GM19468 (cell line): Measurements from ENCODE around the gene NPPB.

Source experiments
- ATAC-seq: cut with Tn5 transposase; IDR thresholded peaks from one replicate; pipeline ENCODE4 v1.9.1; 2021; ENCODE audit warnings: mild to moderate bottlenecking, moderate library complexity, moderate number of reproducible peaks; ENCODE audit not compliant: unreplicated experiment; ENCODE audit errors: extremely low read depth

The NPPB gene

DNA sequence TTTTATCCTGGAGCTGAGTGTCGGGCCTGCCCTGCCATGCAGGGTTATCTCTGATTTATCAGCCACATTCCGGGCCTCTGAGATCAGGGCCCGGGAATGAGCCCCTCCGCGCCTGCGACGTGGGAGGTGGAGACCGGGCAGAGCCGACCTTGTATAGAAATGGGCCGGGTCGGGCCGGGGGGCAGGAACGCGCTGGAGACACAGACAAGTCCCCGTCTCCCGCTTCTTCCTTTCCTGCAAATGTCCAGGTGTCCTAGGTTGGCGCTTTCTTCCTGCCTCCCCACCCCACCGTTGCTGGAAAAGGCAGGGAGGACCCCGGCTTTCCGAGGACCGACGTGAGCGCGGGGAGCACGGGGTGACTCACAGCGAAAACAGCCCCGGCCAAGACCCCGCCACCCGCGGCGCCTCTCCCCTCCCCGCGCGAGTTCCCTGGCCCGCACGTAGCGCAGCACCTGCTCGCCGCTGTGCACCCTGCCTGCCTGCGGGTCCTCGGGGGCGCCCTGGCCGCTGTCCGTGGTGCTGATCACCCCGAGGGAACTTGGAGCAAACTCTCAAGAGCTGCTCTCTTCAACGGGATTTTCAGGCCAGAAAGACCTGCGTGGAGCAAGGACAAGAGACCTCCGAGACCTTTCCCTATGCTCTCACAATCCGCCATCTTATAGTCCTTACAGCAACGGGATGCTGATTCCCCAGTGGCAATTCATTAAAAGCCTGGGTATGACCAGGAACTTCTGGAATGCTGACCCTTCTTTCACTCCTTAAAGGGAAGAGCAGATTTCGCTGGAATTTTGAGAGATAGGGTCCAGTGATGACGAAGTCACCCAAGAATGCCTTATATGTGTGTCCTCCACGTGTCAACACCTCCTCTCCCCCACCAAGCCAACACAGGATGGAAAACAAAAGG lies 475 bp upstream of the NPPB start:
- ATAC-seq = no peak

DNA sequence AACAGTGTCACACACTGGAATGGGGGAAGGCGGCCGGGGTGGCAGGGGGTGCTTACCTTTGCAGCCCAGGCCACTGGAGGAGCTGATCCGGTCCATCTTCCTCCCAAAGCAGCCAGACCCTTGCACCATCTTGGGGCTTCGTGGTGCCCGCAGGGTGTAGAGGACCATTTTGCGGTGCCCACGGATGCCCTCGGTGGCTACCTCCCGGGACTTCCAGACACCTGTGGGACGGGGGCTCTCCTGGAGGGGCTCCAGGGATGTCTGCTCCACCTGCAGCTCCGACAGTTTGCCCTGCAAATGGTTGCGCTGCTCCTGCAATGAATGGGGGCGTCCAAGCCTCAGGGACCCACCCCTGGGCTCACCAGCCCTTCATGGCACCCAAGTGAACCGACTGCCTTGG lies 587 bp downstream of the NPPB start:
- no peak for ATAC-seq

DNA sequence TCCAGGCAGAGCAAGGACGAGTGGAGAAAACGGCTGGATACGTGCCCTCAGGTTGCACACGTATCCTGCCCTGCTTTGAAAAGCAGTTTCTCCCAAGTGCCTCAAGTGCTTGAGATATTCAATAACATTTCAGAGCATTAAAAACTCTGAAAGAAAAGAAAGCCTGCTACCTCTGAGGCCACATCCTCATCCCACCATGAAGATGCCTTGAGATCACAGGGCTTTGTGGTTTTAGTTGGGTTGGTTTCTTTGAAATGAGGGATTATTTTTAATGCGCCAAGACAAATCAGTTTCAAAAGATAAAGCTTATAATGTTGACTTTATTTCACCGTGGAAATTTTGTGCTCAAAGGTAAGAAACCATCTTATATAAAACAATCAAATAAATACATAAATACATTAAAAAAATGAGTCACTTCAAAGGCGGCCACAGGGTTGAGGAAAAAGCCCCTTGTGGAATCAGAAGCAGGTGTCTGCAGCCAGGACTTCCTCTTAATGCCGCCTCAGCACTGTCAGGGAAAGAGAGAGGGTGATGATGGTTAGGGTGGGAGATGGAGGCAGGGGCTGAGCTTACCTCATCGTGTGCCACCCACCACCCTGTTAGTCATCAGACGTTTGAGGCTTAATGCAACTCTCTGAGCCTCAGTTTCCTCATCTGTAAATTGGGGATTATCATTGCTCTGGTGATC lies 1.4 kb downstream of the NPPB start:
- no peak for ATAC-seq

DNA sequence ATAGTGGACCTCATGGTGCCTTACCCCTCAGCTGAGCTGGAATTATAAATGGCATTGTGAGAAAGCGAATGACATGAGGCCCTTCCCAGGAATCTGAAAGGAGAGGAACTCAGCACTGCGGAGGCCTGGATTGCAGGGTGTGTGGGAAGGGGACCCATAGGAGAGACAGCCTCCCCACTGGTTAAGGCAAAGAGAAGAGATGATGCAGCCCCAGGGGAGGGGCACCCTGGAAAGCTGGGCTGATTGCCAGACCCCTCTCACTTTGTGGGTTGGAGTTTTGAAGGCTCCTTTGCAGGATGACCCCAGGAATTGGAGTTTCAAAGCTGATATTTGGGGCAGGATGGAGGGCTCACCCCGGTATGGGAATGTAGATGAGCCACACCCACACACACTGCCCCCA lies 2.0 kb downstream of the NPPB start:
- ATAC-seq = no peak

DNA sequence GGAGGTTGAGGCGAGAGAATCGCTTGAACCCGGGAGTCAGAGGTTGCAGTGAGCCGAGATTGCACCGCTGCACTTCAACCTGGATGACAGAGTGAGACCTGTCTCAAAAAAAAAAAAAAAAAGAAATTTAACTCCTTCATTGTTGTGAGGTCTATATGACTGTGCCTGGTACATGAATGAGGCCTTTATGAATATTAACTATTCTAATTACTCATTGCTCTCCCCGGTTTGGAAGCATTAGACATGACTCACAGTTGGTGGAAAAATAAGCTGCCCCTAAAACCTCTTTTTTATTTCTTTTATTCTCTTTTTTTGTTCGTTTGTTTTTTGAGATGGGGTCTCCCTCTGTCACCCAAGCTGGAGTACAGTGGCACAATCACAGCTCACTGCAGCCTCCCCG lies 3.3 kb downstream of the NPPB start:
- ATAC-seq = no peak

DNA sequence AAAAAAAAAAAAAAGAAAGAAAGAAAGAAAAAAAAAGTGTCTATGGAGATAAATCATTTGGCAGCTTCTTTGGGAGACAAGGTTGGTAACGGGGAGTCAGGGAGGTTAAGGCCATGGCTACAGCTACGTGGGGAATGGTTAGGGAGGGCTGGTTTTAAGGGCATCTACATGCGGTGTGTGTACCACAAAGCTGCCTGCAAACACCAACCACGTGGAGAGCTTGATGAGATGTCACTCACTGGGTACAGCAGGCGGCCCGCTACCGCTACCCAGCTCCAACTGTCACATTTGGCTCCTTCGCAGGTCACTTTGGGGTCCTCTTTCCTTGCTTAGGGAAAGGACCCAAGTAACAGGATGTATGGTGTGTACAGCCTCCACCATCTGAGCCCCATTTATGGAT lies 4.2 kb downstream of the NPPB start:
- no peak for ATAC-seq

DNA sequence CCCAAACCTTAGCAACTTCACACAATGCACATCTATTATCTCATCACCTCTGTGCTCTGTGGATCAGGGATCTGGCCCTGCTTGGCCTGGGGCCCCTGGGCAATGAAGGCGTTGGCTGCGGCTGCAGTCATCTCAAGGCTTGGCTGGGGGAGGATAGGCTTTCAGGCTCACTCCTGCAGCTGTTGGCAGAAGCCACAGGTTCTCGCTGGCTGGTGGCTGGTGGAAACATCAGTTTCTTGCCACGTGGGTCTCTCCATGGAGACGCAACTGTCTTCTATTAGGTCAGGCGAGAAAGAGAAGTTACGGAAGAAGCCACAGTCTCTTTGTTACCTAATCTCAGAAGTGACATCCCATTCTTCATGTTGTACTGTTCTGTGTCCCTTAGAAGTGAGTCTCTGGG lies 7.6 kb downstream of the NPPB start:
- ATAC-seq = no peak

DNA sequence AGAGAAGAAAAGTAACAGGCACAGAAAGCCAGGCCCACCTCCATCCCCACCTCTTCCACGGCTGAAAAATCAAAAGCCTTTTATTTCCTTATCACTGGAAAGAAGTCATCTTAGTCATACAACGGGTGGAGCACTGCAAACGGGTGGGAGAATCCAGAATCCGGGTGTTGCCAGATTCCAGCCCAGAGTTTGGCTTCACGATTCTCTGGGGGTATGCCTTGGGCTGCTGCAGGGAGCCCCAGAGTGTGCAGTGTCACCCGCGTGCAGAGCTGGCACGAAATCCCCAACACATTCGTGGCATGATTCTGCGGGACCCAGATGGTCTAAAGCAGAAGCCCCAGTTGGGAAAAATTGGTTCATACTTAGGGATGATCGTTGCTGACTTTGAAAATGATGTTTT lies 8.6 kb downstream of the NPPB start:
- ATAC-seq = no peak

DNA sequence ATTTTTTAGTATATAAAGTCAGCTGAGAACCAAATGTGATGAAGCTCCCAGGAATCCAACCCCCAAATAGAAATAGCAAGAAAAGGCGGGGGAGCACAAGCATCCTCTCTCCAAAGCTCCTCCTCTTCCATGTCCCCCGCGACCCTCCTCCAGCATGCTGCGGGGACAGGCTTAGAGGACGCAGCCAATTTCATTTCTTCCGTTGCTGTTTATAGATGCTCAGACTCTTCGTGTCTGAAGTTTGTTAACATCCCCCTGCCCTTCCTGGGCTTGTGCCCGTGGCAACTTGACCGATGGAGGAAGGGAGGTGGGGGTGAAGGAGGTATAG lies 10.4 kb downstream of the NPPB start:
- ATAC-seq = no peak

DNA sequence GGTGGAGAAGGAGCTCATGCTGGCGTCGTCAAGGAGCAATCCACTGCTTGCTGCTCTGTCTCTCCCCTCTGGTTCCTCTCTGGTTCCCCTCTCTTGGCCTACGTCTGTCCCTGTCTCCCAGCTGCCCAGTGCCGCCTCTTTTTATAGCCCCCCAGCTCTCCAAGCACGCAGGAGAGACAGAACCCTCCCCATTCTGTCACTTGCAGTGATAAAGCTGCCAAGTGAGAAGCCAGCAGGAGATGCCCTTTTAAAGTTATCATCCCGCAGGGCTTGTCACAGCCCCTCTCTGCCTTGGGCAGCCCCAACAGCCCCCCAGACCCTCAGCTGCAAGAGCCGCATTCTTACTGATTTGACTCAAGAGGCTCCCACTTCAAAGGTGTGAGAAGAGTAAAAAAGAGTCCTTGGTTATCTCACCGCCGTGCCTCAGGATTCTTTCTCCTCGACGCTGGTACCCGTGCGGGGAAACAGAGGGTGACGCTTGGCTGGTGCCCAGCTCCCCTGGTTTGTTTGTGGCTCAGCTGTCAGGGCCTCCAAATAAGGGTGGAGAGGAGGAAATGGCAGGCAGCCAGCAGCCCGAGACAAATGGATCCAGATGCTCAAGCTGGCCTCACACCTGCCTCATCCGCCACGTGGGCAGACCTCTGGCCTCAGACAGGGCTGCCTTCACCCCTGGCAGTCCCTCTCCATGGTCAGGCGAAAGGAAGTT lies 10.9 kb downstream of the NPPB start, which contains the start of gene NPPA:
NPPA (minus strand) TSS at position 117 of the 706 bp plus-strand sequence; CDS start at position 18, 99 bp downstream.
- ATAC-seq = no peak

DNA sequence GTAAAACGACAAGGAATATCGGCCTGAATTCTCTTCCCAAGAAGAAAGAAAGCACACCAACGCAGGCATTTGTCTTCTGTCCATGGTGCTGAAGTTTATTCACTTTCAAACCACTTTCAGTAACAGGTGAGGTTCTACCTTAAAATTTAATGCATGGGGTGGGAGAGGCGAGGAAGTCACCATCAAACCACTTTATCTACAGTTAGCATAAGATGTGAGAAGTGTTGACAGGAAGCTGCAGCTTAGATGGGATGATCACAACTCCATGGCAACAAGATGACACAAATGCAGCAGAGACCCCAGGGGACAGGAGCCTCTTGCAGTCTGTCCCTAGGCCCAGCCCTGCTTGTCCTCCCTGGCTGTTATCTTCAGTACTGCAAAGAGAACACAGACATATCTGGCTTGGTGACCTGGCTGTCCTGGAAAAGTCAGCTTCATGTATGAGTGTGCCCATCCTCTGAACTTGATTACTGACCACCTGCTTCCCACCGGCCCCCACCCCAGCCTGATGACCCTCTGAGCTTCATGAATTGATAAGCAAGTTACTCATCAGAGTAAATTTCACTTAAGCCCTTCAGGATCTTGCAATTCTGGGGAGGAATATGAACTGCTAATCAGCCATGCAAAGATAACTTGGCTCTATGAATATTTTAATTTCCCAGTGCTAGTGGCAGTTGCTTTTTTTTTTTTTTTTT lies 13.0 kb downstream of the NPPB start:
- ATAC-seq = no peak

DNA sequence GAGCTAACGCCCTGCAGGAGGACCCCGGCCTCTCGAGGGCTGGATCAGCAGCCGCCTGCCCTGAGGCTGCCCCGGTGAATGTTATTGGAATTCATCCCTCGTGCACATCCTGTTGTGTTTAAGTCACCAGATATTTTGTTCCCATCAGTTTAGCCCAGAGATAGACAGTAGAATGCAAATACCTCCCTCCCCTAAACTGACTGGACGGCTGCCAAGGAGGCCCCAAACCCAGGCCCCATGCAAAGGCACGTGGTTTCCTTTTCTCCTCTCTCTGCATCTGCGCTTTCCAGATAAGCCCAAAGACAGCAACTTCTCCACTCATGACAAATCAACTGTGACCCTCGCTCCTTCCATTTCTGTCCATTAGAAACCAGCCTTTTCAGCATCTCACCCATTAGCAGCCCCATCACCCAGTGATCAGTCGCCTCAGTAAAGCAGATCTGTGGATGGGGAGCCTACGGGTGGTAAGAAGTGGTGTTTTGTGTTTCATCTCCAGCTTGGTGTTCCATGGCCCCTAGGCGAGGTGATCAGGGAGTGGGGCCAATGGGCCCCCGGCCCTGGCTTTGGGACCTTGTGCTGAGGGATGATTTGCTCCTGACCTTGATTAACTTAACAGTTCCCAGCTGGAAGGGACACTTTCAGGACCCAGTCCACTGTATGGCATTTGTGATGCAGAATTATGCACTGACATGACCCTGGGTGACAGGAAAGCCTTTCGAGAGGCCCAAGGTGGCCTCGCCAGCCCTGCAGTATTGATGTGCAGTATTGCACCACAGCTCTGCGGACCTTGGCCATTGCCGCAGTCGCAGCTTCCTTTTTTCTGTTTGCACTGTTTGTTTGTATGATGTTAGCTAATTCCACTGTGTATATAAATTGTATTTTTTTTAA lies 16.3 kb downstream of the NPPB start:
- no peak for ATAC-seq

DNA sequence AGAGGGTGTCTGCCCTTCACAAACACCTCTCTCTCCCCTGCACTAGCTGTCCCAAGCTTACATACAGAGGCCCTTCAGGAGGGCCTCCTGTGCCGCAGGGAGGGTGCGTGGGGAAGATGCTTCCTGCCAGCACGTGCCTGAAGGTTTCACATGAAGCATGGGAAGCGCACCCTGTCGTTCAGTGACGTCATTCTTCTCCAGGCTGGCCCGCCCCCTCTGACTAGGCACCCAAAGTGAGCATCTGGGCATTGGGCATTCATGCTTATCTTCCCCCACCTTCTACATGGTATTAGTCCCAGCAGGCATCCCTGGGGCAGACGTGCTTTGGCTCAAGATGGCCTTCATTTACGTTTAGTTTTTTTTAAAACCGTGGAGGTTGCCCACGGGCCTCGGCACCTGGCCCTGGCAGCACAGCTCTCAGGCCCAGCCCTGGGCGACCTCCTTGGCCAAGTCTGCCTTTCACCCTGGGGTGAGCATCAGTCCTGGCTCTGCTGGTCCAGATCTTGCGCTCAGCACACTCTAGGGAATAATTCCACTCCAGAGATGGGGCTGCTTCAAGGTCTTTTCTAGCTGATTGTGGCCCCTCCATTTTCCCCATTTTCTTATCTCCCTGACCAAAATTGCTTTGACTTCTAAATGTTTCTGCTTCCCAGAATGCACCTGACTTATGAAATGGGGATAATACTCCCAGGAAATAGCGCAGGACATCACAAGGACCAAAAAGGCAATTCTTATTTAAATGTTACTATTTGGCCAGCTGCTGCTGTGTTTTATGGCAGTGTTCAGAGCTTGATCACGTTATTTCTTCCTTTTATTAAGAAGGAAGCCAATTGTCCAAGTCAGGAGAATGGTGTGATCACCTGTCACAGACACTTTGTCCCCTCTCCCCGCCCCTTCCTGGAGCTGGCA lies 17.2 kb downstream of the NPPB start:
- ATAC-seq = no peak

DNA sequence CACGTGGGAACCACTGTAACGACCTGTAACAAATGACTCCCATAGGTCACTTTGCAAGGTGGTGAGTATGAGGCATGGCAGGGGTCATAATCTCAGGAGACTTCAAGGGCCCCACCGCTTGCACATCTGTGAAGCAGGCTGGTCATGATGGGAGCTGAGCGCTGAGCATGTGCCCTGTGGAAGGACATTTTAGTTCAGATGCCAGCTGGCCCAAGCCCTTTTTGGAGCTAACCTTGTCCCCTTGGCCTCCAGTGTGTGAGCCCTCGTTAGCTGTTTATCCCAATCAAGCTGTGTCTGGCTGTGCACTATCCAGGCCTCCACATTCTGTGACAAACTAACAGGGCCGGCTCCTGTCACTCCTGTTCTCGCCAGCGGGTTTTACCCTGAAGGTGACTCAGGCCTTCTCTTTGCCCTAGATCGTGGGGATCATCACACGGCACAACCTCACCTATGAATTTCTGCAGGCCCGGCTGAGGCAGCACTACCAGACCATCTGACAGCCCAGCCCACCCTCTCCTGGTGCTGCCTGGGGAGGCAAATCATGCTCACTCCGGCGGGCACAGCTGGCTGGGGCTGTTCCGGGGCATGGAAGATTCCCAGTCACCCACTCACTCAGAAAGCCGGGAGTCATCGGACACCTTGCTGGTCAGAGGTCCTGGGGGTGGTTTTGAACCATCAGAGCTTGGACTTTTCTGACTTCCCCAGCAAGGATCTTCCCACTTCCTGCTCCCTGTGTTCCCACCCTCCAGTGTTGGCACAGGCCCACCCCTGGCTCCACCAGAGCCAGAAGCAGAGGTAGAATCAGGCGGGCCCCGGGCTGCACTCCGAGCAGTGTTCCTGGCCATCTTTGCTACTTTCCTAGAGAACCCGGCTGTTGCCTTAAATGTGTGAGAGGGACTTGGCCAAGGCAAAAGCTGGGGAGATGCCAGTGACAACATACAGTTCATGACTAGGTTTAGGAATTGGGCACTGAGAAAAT lies 18.7 kb downstream of the NPPB start:
- ATAC-seq = no peak

DNA sequence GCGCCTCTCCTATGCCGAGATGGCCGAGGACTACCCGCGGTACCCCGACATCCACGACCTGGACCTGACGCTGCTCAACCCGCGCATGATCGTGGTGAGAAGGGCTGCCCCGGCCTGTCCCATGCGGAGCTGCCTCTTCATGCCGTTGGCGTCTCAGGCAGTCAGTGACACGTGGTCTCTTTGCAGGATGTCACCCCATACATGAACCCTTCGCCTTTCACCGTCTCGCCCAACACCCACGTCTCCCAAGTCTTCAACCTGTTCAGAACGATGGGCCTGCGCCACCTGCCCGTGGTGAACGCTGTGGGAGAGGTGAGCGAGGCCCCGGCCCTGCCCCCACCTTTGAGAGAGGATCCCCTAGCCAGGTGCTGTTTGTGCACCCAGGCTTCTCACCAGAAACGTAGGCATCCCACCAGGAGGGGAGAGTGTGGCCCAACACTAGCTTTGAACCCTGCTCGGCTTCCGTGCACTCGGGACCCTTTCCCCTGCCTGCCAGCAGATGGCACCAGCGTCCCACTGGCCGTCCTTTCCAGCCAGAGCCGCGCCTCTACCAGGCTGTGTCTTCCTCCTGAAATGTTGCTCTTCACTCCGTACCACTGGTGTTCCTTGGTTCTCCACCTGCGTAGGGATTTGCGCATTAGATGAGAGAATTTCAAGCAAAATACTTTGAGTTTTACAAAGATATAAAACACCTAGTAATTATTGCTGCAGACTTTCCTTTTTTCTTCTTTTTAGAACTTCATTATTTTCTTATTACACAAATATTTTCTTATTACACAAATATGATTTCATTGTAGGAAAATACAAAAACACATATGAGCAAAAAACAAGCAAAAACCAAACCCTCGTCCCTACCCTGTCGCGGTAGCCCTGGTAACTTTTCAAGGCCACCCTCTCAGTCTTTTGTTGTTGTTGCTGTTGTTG lies 20.1 kb downstream of the NPPB start:
- no peak for ATAC-seq

DNA sequence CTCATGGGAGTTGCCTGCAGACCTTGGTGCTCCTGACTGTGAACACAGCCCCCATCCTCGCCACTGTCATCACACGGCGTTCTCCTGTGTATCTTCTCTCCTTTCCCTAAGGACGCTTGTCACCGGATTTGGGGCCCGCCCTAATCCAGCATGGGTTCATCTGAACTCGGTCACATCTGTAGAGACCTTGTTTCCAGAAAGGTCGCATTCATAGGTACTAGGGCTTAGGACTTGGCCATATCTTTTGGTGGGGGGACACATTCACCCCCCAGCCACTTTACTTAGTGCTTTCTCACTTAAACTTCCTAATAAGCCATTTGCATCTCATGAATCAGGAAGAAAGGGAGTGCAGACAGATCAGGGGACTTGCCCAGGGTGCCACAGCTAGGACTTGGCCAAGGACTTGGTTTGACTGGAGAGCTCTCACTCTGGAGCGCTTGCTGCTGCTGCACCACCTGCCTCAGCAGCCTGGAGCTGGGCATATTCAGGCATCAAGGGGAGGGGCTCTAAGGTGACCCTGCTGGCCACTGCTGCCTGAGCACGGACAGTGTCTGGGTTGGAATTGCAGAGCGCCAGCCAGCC lies 20.9 kb downstream of the NPPB start:
- no peak for ATAC-seq
